GM21825 (cell line): ENCODE results near the gene NADSYN1.
"Not testable (repeated sequence)": the region's sequence is repeated elsewhere in the genome, so short reads cannot be mapped to it uniquely, and the experiment has no call there.

Experiments used
- ATAC-seq: cut with Tn5 transposase; IDR thresholded peaks from one replicate; pipeline ENCODE4 v1.9.1; 2021; ENCODE audit warnings: mild to moderate bottlenecking, moderate library complexity; ENCODE audit not compliant: unreplicated experiment

Gene NADSYN1

DNA sequence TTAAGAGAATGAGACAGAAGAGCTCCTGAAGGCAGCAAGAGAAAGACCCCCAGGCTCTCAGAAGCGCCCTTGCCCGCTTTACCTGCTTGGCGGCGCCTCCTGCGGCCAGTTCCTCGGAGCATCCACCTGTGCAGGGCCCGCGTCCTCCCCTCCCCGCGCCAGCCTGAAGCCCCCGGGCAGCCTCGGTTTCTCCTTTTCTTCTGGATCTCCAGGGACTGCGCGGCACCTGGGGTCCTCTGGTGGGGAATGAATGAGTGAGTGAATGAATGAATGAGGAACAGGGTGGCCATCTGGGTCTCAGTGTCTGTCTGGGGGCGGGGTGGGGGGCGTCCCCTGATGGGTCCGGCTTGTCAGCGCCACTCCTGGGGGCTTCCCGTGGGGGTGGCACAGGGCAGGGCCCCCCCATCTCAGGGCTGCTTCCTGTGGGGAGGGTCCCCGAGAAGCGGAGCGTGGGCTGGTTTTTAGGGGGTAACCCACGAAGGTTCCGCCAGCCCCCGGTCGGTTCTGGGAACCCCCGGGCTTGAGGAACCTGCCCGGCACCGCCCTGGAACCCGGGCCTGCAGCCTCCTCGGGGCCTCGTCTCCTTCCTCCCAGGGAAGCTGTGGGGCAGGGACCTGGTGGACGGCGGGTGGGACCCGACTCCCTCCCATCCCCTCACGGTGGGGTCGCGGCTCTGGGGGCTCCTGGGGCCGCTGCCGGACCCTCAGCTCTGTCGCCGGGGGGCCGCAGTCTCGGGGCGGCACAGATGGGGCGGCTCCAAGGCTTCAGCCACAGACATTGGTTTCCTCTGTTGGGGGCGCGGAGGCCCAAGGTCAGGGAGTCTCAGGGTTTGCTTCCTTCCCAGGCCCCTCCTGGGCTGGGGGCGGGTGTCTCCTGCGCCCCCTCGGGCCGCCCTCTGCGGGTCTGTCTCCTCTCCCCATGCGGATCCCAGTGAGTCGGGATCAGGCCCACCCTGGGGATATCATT is 65.8 kb downstream of the NADSYN1 start:
- no peak for ATAC-seq

DNA sequence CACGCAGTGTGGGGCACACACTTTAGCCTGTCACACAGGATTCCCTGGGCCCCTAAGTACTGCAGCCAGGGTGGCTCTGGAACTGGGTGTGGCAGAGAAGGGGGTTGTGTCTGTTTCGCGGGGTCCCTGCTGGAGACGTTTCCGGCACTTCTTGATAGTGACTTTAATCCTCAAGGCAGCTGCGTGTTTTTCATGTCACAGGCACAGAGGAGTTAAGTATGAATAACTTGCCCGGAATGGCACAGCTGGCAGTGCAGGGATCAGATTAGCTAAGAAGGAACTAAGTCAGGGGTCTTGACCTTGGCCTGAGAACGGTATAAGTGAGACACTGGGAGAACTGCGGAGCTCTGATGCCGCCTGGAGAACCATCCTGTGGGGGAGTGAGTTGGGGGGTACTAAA is 66.5 kb downstream of the NADSYN1 start:
- no peak for ATAC-seq

DNA sequence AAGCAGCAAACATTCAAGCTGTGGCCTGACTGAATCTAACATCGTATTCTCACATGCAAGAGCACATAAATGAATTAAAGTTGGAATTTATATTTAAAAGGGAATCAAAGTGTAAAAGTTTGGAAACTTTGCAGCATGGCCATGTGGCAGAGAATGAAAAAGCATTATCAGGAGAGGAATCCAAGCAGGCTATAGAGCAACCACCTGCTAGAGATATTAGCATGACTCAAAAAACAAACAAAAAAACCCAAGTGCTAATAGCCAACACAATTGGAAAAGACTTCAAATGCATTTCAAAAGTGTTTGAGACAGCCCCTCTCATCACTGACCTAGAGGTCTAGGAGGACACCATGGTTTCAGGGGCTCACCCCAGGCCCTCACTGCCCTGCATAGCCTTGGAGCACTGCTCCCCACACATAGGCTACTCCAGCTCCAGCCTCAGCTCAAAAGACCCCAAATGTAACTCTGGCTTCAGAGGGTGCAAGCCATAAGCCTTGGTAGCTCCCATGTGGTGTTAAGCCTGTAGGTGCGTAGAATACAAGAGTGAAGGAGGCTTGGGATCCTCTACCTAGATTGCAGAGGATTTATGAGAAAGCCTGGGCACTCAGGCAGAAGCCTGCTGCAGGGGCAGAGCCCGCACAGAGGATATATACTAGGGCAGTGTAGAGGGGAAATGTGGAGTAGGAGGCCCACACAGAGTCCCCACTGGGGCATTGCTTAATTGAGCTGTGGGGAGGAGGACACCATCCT is 72.4 kb downstream of the NADSYN1 start:
- no peak for ATAC-seq

DNA sequence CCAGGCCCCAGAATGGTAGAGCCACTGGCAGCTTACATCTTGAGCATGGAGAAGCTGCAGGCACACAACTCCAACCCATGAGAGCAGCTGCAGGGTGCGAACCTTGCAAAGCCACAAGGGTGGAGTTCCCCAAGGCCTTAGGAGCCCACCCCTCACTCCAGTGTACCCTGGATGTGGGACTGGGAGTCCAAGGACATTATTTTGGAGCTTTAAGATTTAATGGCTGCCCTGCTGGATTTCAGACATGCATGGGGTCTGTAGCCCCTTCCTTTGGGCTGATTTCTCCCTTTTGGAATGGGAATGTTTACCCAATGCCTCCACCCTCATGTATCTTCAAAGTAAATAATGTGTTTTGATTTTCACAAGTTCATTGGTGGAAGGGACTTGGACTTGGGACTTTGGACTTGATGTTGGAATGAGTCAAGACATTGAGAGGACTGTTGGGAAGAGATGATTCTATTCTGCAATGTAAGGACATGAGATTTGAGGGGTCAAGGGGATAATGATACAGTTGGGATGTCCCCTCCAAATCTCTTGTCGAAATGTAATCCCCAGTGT is 73.0 kb downstream of the NADSYN1 start:
- no peak for ATAC-seq

DNA sequence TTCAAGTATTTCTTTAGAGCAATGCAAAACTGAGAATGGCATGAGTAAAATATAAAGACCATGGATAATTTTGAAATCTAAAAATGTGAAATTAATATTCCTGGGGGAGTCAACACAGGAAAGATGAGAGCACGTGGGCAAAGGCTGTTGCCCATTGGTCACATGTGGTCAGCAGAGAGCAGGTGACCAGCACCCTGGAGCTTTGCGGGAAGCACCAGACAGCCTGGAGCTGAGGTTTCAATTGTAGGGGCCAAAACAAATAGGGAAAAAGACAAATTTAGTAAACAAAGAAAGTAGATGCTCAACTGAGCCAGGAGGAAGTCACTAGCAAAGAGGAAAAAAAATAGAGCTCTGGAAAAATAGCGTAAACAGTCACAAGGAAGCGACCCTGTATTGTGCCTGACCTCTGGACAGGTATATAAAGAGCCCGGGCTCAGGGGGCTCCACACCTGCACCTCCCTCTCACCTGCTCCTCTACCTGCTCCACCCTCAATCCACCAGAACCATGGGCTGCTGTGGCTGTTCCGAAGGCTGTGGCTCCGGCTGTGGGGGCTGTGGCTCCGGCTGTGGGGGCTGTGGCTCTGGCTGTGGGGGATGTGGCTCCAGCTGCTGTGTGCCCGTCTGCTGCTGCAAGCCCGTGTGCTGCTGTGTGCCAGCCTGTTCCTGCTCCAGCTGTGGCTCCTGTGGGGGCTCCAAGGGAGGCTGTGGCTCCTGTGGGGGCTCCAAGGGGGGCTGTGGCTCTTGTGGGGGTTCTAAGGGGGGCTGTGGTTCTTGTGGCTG is 74.0 kb downstream of the NADSYN1 start, which contains the start of gene KRTAP5-7:
KRTAP5-7 (plus strand) TSS at position 472 of the 780 bp plus-strand sequence; CDS start at position 506, 34 bp downstream.
- ATAC-seq = not testable (repeated sequence)

DNA sequence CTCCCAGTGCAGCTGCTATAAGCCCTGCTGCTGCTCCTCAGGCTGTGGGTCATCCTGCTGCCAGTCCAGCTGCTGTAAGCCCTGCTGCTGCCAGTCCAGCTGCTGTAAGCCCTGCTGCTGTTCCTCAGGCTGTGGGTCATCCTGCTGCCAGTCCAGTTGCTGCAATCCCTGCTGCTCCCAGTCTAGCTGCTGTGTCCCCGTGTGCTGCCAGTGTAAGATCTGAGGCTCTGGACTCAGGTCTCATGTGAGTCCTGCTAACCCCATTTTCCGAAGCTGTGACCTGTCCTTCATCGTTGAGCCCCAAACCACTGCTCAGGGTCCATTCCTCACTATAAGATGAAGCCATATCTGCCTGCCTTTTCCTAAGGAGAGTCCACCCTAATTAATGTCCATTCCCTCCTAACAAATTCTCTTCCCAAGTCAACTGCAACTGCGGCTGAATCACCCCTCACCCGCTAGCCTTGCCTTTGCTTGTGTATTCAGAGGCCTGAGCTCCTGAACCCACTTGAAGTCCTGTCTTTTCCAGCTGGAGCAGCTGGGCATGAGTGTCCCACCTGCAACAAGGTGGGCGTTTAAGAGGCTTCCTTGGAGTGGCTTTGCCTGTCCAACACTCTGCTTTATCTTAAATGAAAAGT is 74.7 kb downstream of the NADSYN1 start:
- no peak for ATAC-seq

DNA sequence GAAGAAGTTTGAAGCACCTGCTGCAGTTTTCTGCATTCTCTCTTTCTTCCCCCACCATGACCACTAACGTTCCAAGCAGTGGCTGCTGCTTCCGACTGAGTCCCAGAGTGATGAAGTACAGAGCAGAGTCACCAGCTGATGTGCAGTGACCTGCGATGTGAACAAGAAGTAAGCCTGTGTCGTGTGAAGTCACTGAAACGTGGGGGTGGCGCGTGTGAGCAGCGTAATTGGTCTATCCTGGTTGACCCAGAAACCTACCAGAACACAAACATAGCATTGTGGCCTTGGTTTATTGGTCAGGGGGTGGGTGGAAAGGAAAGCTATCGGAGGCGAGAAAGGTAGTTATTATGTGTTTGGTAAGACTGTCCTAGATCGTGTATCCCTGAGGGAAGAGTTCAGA is 77.6 kb downstream of the NADSYN1 start:
- no peak for ATAC-seq

DNA sequence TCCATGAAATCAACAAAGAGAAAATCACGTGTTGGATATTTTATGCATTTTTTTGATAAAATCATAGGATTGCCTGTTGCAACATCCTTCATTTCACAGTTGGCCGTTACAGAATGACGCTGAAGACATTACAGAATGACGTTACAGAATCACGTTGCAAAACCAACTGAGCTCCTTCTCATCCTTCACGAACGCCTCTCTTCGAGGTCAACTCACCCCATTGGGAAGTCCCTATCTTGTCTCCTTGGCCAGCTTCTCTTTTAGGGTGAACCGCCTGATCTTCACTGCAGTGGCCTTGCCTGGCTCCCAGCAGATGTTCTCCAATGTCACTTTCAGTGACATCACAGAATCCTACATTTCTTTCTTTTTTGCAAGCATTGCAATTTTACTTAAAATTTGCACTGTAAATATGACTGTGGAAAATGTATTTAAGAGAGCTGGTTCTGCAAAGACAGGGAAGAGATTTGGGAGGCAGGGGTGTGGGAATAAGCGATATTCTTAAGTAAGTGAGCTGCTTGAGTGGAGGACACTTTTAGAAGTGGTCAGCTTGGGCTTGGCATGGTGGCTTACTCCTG is 79.1 kb downstream of the NADSYN1 start:
- no peak for ATAC-seq

DNA sequence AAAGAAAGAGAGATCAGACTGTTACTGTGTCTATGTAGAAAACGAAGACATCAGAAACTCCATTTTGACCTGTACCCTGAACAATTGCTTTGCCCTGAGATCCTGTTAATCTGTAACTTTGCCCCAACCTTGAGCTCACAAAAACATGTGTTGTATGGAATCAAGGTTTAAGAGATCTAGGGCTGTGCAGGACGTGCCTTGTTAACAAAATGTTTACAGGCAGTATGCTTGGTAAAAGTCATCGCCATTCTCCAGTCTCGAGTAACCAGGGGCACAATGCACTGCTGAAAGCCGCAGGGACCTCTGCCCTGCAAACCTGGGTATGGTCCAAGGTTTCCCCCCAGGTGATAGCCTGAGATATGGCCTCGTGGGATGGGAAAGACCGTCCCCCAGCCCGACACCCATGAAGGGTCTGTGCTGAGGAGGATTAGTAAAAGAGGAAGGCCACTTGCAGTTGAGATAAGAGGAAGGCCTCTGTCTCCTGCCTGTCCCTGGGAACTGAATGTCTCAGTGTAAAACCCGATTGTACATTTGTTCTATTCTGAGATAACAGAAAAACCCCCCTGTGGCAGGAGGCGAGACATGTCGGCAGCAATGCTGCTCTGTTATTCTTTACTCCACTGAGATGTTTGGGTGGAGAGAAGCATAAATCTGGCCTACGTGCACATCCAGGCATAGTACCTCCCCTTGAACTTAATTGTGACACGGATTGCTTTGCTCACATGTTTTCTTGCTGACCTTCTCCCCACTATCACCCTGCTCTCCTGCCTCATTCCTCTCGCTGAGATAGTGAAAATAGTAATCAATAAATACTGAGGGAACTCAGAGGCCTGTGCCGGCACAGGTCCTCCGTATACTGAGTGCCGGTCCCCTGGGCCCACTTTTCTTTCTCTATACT is 82.0 kb downstream of the NADSYN1 start:
- ATAC-seq = not testable (repeated sequence)

DNA sequence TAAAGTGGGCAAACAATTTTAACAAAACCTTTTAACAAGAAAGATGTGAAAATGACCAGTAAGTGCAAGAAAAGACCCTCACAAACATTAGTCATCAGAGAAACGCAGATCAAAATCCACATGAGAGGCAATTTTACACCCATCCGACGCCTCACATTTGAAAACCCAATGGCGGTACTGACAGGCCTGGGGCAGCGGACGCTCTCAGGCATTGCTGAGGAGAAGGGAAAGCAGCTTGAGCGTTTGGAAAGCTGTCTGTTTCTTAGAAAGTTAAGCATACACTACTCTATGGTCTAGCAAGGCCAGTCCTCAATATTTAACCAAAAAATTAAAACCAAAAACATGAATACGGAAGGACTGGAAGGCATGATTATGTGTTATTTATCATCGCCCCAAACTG is 82.8 kb downstream of the NADSYN1 start:
- no peak for ATAC-seq

DNA sequence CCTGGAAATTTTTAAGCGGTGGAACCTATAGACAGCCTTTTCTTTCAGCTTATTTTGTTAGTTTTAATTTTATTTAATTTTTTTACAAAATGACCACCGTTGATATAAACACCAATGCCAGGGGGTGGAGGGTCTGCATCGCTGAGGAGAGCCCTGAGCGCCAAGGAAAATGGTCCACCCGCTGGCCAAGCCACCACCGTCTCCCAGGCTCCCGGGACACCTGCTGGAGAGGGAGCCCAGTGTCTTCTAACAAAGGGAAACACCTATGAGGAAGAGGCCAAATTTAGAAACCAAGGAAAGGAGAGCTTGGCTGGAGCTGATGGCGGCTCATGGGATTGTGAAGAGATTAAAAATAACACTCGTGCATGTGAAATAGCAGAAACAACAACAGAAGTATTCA is 84.5 kb downstream of the NADSYN1 start:
- no peak for ATAC-seq

DNA sequence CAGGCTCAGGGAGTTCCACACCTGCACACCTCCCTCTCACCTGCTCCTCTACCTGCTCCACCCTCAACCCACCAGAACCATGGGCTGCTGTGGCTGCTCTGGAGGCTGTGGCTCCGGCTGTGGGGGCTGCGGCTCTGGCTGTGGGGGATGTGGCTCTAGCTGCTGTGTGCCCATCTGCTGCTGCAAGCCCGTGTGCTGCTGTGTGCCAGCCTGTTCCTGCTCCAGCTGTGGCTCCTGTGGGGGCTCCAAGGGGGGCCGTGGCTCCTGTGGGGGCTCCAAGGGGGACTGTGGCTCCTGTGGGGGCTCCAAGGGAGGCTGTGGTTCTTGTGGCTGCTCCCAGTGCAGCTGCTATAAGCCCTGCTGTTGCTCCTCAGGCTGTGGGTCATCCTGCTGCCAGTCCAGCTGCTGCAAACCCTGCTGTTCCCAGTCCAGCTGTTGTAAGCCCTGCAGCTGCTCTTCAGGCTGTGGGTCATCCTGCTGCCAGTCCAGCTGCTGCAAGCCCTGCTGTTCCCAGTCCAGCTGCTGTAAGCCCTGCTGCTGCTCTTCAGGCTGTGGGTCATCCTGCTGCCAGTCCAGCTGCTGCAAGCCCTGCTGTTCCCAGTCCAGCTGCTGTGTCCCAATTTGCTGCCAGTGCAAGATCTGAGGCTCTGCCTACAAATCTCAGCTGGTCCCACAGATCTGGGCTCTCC is 85.1 kb downstream of the NADSYN1 start, which contains the start of gene KRTAP5-8:
KRTAP5-8 (plus strand) TSS at position 49 of the 689 bp plus-strand sequence; CDS start at position 80, 31 bp downstream.
- ATAC-seq = not testable (repeated sequence)

DNA sequence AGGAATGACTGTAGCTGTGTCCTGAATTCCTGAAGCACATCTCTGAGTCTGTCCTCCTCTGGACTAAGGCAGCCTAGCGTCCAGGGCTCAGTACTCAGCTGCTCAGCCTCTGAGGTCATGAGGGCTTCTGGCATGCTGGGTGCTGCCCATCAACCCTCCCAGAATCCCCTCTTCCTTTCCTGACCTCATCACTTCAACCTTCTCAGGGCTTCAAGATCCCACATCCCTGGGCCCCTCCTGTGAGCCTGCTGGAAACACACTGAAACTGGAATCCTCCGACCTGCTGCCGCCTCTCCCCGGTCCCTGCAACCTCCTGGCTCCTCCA is 85.6 kb downstream of the NADSYN1 start:
- no peak for ATAC-seq

DNA sequence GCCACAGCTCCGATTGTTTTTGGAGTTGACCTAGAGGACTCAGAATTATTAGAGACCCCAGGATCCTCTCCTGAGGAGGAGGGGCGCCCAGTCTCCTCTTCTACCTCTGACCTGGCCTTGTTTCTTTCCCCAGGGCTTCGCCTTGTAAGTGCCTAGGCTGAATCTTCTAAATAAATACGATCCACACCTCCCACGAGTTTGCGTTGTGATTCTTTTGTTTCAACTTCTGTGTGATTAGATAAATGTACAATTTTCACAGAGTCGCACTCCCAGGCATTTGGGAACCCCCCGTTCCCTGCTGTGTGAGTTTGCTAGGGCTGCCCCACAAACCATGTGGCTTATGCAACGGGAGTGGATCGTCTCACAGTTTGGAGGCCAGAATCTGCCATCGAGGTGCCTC is 86.0 kb downstream of the NADSYN1 start:
- no peak for ATAC-seq

DNA sequence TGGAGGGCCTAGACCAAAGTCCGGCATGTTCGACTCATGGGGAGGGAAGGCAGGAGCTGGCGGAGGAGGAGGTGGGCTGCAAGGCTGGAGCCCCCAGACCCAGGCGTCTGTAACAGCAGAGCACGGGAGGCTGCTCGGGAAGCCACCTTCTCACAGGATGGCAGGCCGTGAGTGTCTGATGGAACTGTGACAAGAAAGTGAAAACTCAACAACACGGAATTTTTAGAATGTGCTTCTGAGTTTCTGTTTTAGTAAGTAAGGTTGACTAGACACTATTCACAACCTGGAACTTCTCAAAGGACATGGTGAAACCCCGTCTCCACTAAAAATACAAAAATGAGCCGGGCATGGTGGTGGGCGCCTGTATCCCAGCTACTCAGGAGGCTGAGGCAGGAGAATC is 87.0 kb downstream of the NADSYN1 start:
- not testable (repeated sequence) for ATAC-seq

DNA sequence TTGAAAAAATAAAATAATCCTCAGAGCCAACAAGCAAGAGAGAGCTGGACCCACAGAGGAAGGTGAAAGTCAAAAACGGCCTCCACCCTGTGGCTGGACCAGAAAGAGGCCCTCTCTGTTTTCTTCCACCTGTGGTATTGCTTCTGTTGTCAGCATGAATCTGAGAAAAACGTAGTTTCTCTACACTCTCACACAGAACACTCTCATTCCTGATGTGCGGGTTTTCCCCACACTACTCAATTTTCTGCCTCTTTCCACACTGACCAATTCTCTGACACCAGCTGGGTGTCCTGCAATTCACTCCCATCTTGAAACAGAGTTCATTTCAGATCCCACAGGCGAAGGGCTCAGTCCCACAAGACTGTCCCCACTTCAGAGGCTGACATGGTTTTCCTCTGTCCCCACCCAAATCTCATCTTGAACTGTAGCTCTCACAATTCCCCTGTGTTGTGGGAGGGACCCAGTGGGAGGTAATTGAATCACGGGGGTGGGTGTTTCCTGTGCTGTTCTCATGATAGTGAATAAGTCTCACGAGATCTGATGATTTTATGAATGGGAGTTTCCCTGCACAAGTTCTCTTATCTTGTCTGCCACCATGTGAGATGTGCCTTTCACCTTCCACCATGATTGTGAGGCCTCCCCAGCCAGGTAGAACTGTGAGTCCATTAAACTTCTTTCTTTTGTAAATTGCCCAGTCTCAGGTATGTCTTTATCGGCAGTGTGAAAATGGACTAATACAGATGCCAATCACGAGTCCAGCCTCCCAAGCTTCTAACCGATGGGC is 87.7 kb downstream of the NADSYN1 start:
- ATAC-seq = not testable (repeated sequence)

DNA sequence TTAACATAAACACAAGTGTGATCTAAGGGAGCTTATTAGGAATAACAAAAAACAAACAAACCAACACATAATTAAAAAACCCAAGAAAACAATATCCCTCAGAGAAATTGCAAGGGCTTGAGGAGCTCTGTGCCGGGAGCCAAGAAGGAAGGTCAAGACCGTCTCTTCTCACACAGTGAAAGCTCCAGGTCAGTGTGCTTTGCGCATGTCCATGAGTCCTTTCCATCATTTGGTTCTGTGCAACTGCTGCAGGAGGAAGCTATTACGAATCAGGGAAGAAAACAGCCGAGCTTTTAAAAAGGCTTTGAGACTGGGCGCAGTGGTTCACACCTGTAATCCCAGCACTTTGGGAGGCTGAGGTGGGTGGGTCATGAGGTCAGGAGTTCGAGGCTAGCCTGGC is 89.4 kb downstream of the NADSYN1 start:
- ATAC-seq = no peak
